SK-N-SH (cell line): ENCODE results near the gene COL28A1. TPM values are rescaled to one million over a fixed set of nuclear protein-coding genes. Genes with fewer than 3 reads are reported as not detected.
"Not testable (repeated sequence)": the region's sequence is repeated elsewhere in the genome, so short reads cannot be mapped to it uniquely, and the experiment has no call there.

ENCODE experiments used
- CTCF ChIA-PET: fragments of 300-600, 350-600 bp; formaldehyde crosslinking; extraction: SDS; loops from one replicate; lab custom pipeline; 2021; lab: Yijun Ruan, JAX
- POLR2A ChIA-PET: fragments of 350-600 bp; sonication (Branson Sonifier 250); formaldehyde crosslinking; extraction: SDS; loops from one replicate; lab custom pipeline; 2020; ENCODE audit warnings: antibody characterized with exemption, inconsistent platforms; lab: Yijun Ruan, JAX
- DNase-seq: peaks from one replicate; pipeline ENCODE4 v3.0.0; 2012
- H2AFZ ChIP-seq: fragments of 200-600 bp; sonication (generic); 2 replicates; pipeline ENCODE4 v1.8.1; 2016; ENCODE audit warnings: antibody characterized with exemption, mild to moderate bottlenecking, low read depth
- H3F3A ChIP-seq: fragments of 200-600 bp; sonication (generic); replicated peaks from 2 replicates; pipeline ENCODE3; 2016; ENCODE audit warnings: antibody characterized with exemption, mild to moderate bottlenecking; ENCODE audit not compliant: insufficient read depth
- H3K27ac ChIP-seq, 2 experiments: fragments of 200-500 bp in 1 of 2; fragments of 200-600 bp in 1 of 2; sonication (Bioruptor generic) in 1 of 2; sonication (generic), shearing (Covaris generic) in 1 of 2; 2 replicates each; pipeline versions ENCODE4 v1.5.1 to v1.6.1; 2014 to 2016; ENCODE audit warnings: low read depth in 2 of 2, inconsistent platforms in 1 of 2, low read length in 1 of 2, mild to moderate bottlenecking in 1 of 2, mixed read lengths in 1 of 2
- H3K27me3 ChIP-seq: fragments of 200-600 bp; sonication (generic), shearing (Covaris generic); 2 replicates; pipeline ENCODE4 v1.6.1; 2016; ENCODE audit warnings: mixed run types; ENCODE audit not compliant: insufficient read depth
- H3K36me3 ChIP-seq, 2 experiments: fragments of 200-500 bp in 1 of 2; fragments of 200-600 bp in 1 of 2; sonication (Bioruptor generic) in 1 of 2; sonication (generic) in 1 of 2; replicated peaks in 1 of 2; 2 replicates each; pipeline versions ENCODE3 to v1.5.1; 2014 to 2016; ENCODE audit warnings: low read length in 1 of 2, mild to moderate bottlenecking in 1 of 2; ENCODE audit not compliant: insufficient read depth in 2 of 2, control insufficient read depth in 1 of 2
- H3K4me1 ChIP-seq, 2 experiments: fragments of 200-500 bp in 1 of 2; fragments of 200-600 bp in 1 of 2; sonication (Bioruptor generic) in 1 of 2; sonication (generic), shearing (Covaris generic) in 1 of 2; 2 replicates each; pipeline versions ENCODE4 v1.5.1 to v1.6.1; 2014 to 2016; ENCODE audit warnings: low read depth in 1 of 2, low read length in 1 of 2, mixed run types in 1 of 2; ENCODE audit not compliant: insufficient read depth in 2 of 2, control insufficient read depth in 1 of 2
- H3K4me2 ChIP-seq: fragments of 200-600 bp; sonication (generic), shearing (Covaris generic); 2 replicates; pipeline ENCODE4 v1.6.1; 2017; ENCODE audit warnings: mixed run types
- H3K4me3 ChIP-seq, 2 experiments: fragments of 200-500 bp in 1 of 2; fragments of 200-600 bp in 1 of 2; sonication (Bioruptor generic) in 1 of 2; sonication (generic), shearing (Covaris generic) in 1 of 2; 2 replicates each; pipeline versions ENCODE4 v1.5.1 to v1.8.1; 2014 to 2016; ENCODE audit warnings: low read depth in 2 of 2, inconsistent platforms in 1 of 2, low read length in 1 of 2, mild to moderate bottlenecking in 1 of 2, mixed read lengths in 1 of 2, moderate library complexity in 1 of 2
- H3K79me2 ChIP-seq: fragments of 200-600 bp; sonication (generic); 2 replicates; pipeline ENCODE4 v1.8.1; 2017; ENCODE audit warnings: mild to moderate bottlenecking; ENCODE audit not compliant: insufficient read depth
- H3K9ac ChIP-seq: fragments of 200-600 bp; sonication (generic); 2 replicates; pipeline ENCODE4 v1.6.1; 2017; ENCODE audit warnings: mixed run types
- H3K9me2 ChIP-seq: fragments of 200-600 bp; sonication (generic); 2 replicates; pipeline ENCODE4 v1.6.1; 2017; ENCODE audit warnings: mixed run types
- H3K9me3 ChIP-seq: fragments of 200-600 bp; sonication (generic); 2 replicates; pipeline ENCODE4 v1.6.1; 2017; ENCODE audit warnings: mixed run types, mild to moderate bottlenecking, moderate library complexity
- H4K20me1 ChIP-seq: fragments of 200-600 bp; sonication (generic); 2 replicates; pipeline ENCODE4 v1.6.1; 2017; ENCODE audit warnings: mild to moderate bottlenecking, mixed run types; ENCODE audit not compliant: insufficient read depth
- EZH2phosphoT487 ChIP-seq: fragments of 200-600 bp; sonication (generic); IDR thresholded peaks from 2 replicates; pipeline ENCODE4 v1.6.1; 2017; ENCODE audit warnings: low read depth, mixed run types, mild to moderate bottlenecking, antibody characterized with exemption, moderate library complexity, borderline replicate concordance
- FOSL2 ChIP-seq: IDR thresholded peaks from 2 replicates; pipeline ENCODE4 v1.4.0; 2012; ENCODE audit warnings: low read depth, mild to moderate bottlenecking, moderate library complexity, borderline replicate concordance
- FOXJ3 ChIP-seq: sonication (generic); formaldehyde crosslinking; IDR thresholded peaks from 2 replicates; pipeline ENCODE4 v1.5.1; 2020; ENCODE audit warnings: mild to moderate bottlenecking, missing genetic modification reagents
- FOXM1 ChIP-seq: IDR thresholded peaks from 2 replicates; pipeline ENCODE4 v1.4.0; 2012; ENCODE audit warnings: low read depth, mild to moderate bottlenecking
- GATA2 ChIP-seq: sonication (generic); formaldehyde crosslinking; IDR thresholded peaks from 2 replicates; pipeline ENCODE4 v1.5.0; 2020; ENCODE audit warnings: mild to moderate bottlenecking, missing genetic modification reagents
- IRF3 ChIP-seq: fragments of 150-350 bp; IDR thresholded peaks from 2 replicates; pipeline ENCODE4 v1.6.1; 2016; ENCODE audit warnings: mild to moderate bottlenecking, low read depth, low read length
- JUND ChIP-seq: IDR thresholded peaks from 2 replicates; pipeline ENCODE4 v1.4.0; 2012
- MAX ChIP-seq: IDR thresholded peaks from 2 replicates; pipeline ENCODE4 v1.4.0; 2012; ENCODE audit warnings: low read depth
- MEF2A ChIP-seq: IDR thresholded peaks from 2 replicates; pipeline ENCODE4 v1.4.0; 2012; ENCODE audit warnings: low read depth, borderline replicate concordance
- MXI1 ChIP-seq: IDR thresholded peaks from 2 replicates; pipeline ENCODE4 v1.6.1; 2012; ENCODE audit warnings: mild to moderate bottlenecking, low read depth, low read length, improper control_type of control experiment
- NFIC ChIP-seq: IDR thresholded peaks from 2 replicates; pipeline ENCODE4 v1.4.0; 2012; ENCODE audit warnings: borderline replicate concordance
- PBX3 ChIP-seq: IDR thresholded peaks from 2 replicates; pipeline ENCODE4; 2012
- RCOR1 ChIP-seq: fragments of 150-350 bp; IDR thresholded peaks from 2 replicates; pipeline ENCODE4 v1.6.1; 2017; ENCODE audit warnings: antibody characterized with exemption, low read length
- RFX5 ChIP-seq: IDR thresholded peaks from 2 replicates; pipeline ENCODE4 v1.6.1; 2012; ENCODE audit warnings: mild to moderate bottlenecking, improper control_type of control experiment, low read length
- RXRA ChIP-seq: IDR thresholded peaks from 2 replicates; pipeline ENCODE4 v1.4.0; 2012; ENCODE audit warnings: low read depth, mild to moderate bottlenecking, borderline replicate concordance
- ZBTB33 ChIP-seq: IDR thresholded peaks from 2 replicates; pipeline ENCODE4 v1.4.0; 2012; ENCODE audit warnings: low read depth, borderline replicate concordance
- WGBS: methylation state at CpG from one replicate; pipeline ENCODE4 v1.1.6; 2017; ENCODE audit warnings: low lambda C conversion rate; 5-methylcytosine and 5-hydroxymethylcytosine counted together
- polyA plus RNA-seq, 3 experiments: library from polyadenylated mRNA; depleted of rRNA; stranded (reverse); fragments of >200 nt; gene quantifications; 2 replicates each; pipeline ENCODE4 v1.2.3, GENCODE V29; 2012

COL28A1 gene
- polyA plus RNA-seq, 1 of the 3 experiments (the other 2 are of a cell fraction), result not detected

GRCh38 chr7:7464991-7465765, 70.5 kb downstream of the COL28A1 start:
- POLR2A ChIA-PET, H4K20me1 ChIP-seq, H3K27ac ChIP-seq, H3K4me1 ChIP-seq, H2AFZ ChIP-seq, H3K9ac ChIP-seq, H3K9me3 ChIP-seq, H3K4me3 ChIP-seq, CTCF ChIA-PET, DNase-seq, H3F3A ChIP-seq, H3K9me2 ChIP-seq, H3K4me2 ChIP-seq, H3K27me3 ChIP-seq, H3K36me3 ChIP-seq, H3K79me2 ChIP-seq: not testable (repeated sequence)
- WGBS, result 72% methylated on average over 24 of the region's 39 CpGs

GRCh38 chr7:7454000-7454399, 81.7 kb downstream of the COL28A1 start:
- peaks cover 11% of the 10 kb centered on the region for H3K9me3 ChIP-seq
- H3K4me2 ChIP-seq, result no peak overlapping the region
- no peaks in the 10 kb centered on the region for H3K4me1 ChIP-seq
- H2AFZ ChIP-seq, result no peak overlapping the region
- H3K27me3 ChIP-seq, result no peaks in the 10 kb centered on the region
- no peaks in the 10 kb centered on the region for H4K20me1 ChIP-seq
- H3K9me2 ChIP-seq, result no peaks in the 10 kb centered on the region
- TF ChIP-seq FOXJ3 (CRISPR knock-in tag), result no peak
- ChIA-PET POLR2A (no interaction called here), CTCF (interaction anchor here (1.1 kb wide), 1 partner anchor 77 kb away, joined by 3 read pairs; no protein-coding TSS in a partner anchor)
- H3K27ac ChIP-seq, result no peak overlapping the region
- H3K4me3 ChIP-seq, result no peak overlapping the region
- H3K9ac ChIP-seq, result no peak overlapping the region
- no peaks in the 10 kb centered on the region for H3F3A ChIP-seq
- no peak for DNase-seq
- no peaks in the 10 kb centered on the region for H3K36me3 ChIP-seq
- no peaks in the 10 kb centered on the region for H3K79me2 ChIP-seq

- Histone ChIP-seq H3K27ac (no peak overlapping the region), H2AFZ (no peak overlapping the region), H3K27me3 (no peaks in the 10 kb centered on the region), H3F3A (no peaks in the 10 kb centered on the region), H3K9me2 (0 out of 2 replicates have a peak, but pooled peaks cover 2% of the 10 kb centered on the region), H3K4me2 (no peak overlapping the region), H3K36me3 (peaks cover 0 to 3% of the 10 kb centered on the region in 2 experiments), H3K9ac (no peak overlapping the region), H4K20me1 (no peaks in the 10 kb centered on the region), H3K9me3 (peaks cover 22% of the 10 kb centered on the region), H3K79me2 (no peaks in the 10 kb centered on the region), H3K4me1 (no peaks in the 10 kb centered on the region)
- ChIA-PET POLR2A (no interaction called here), CTCF (interaction anchor here (0.7 to 1.2 kb wide), 3 partner anchors 10 to 375 kb away, joined by 3 to 4 read pairs (median 3); no protein-coding TSS in a partner anchor)
- DNase-seq, result no peak
- 49% methylated on average over 2 of the region's 2 CpGs for WGBS
- TF ChIP-seq PBX3 (no peak), MXI1 (no peak), FOSL2 (no peak), IRF3 (no peak), EZH2phosphoT487 (no peak), NFIC (no peak), MEF2A (no peak), MAX (no peak), RFX5 (no peak), GATA2 (CRISPR knock-in tag) (no peak), FOXM1 (no peak), ZBTB33 (no peak), RCOR1 (no peak), JUND (no peak), RXRA (no peak)
- TF ChIP-seq, all 33 proteins: peak for 0
- H3K4me3 ChIP-seq, result no peak overlapping the region
Observed at GRCh38 chr7:7452652-7453051, 83.0 kb downstream of the COL28A1 start.
